Astrocyte of the cerebellum (primary cell): Measurements from ENCODE around the gene PLA2G4B.

ENCODE experiments used
- DNase-seq: peaks from one replicate; pipeline ENCODE4 v3.0.0-alpha.2; 2011; ENCODE audit warnings: low read depth
- H3K4me3 ChIP-seq: 2 replicates; pipeline ENCODE4 v1.5.1; 2011; ENCODE audit warnings: mild to moderate bottlenecking, low read depth, low read length, moderate library complexity
- in situ Hi-C: cut with HindIII; loops from 2 replicates; pipeline ENCODE4 v1.10.0; 2017; ENCODE audit warnings: low sequenced_read_pairs
- TF ChIP-seq, protein P1 (sequence below): IDR thresholded peaks from 2 replicates; pipeline ENCODE4 v1.5.1; 2012; ENCODE audit warnings: low read length, low read depth, moderate library complexity, mild to moderate bottlenecking; ENCODE audit errors: missing control alignments

PLA2G4B gene

DNA sequence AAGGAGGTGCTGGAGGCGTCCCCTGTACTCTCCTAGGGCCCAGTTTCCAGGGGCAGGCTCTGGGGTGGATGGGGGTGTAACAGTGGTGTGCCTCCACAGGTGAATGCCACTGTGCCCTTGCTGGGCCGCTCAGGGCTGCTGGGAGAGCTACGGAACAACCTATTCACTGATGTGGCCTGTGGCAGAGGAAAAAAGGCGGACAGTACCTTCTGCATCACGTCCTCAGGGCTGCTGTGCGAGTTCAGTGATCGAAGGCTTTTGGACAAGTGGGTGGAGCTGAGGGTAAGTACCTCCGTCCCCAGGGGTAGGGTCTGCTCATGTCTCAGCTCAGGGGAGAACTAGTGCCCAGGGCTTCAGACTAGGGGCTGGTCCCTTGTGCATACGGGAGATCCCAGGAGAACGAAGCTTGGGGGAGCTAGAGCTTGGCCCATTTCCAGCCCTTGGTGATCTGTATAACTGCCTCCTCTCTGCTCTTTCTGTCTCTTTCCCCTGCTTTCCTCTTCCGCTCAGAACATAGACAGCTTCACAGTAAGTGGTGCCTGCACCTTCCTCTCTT lies 25.7 kb upstream of the PLA2G4B start:
- H3K4me3 ChIP-seq: no peak overlapping the region
- in situ Hi-C loops: loop anchor here (5.0 kb wide), 2 partner anchors 36 to 76 kb away; no protein-coding TSS in a partner anchor
- TF ChIP-seq, protein P1, sequence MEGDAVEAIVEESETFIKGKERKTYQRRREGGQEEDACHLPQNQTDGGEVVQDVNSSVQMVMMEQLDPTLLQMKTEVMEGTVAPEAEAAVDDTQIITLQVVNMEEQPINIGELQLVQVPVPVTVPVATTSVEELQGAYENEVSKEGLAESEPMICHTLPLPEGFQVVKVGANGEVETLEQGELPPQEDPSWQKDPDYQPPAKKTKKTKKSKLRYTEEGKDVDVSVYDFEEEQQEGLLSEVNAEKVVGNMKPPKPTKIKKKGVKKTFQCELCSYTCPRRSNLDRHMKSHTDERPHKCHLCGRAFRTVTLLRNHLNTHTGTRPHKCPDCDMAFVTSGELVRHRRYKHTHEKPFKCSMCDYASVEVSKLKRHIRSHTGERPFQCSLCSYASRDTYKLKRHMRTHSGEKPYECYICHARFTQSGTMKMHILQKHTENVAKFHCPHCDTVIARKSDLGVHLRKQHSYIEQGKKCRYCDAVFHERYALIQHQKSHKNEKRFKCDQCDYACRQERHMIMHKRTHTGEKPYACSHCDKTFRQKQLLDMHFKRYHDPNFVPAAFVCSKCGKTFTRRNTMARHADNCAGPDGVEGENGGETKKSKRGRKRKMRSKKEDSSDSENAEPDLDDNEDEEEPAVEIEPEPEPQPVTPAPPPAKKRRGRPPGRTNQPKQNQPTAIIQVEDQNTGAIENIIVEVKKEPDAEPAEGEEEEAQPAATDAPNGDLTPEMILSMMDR: no peak
- no peak for DNase-seq

DNA sequence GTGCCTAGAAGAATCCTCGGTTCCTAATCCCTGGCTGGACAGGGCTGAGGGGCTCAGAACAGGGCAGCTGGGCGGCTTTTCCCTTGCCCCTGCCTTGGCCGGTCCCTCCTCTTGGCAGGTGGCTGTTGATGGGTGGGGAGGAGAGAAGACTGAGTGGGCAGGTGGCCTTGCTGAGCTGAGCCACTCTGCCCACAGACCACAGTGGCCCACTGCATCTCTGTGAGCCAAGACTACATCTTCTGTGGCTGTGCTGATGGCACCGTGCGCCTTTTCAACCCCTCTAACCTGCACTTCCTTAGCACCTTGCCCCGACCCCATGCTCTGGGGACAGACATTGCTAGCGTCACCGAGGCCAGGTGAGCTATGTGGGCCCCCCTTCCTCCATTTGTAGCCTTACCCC lies 25.2 kb upstream of the PLA2G4B start:
- no peak for DNase-seq
- in situ Hi-C loops: loop anchor here (5.0 kb wide), 2 partner anchors 36 to 76 kb away; no protein-coding TSS in a partner anchor
- H3K4me3 ChIP-seq: no peak overlapping the region
- TF ChIP-seq, protein P1: no peak

DNA sequence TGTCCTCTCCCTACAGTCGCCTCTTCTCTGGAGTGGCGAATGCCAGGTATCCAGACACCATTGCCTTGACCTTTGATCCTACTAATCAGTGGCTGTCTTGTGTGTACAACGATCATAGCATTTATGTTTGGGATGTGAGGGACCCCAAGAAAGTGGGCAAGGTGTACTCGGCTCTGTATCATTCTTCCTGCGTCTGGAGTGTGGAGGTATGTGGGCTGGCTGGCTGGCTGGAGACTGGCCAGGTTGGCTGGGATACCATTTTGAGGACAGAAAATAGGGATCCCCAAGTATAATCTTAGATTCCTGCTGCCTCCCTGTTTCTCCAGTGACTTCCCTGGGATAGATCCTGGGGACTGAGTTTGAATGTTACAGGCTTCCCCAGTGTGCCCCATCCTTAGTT lies 24.1 kb upstream of the PLA2G4B start:
- H3K4me3 ChIP-seq: no peak overlapping the region
- TF ChIP-seq, protein P1: no peak
- in situ Hi-C loops: loop anchor here (5.0 kb wide), 2 partner anchors 37 to 77 kb away; no protein-coding TSS in a partner anchor
- DNase-seq: no peak

DNA sequence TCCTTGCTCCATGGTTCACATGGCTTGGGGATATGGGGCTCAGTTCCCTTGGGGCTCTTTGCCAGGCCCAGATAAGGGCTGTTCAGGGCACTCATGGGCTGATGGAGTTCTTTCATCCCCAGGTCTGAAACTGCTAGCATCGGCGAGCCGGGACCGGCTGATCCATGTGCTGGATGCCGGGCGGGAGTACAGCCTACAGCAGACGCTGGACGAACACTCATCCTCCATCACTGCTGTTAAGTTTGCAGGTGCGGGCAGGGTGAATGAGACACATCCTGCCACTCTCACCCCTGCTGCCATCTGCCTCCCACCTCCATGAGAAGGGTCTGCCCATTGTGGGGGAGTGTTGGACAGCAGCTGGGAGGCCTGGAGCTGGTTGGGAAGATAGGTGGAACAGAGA lies 21.9 kb upstream of the PLA2G4B start:
- no peak overlapping the region for H3K4me3 ChIP-seq
- DNase-seq: no peak
- in situ Hi-C loops: no loop called here
- TF ChIP-seq, protein P1: no peak

DNA sequence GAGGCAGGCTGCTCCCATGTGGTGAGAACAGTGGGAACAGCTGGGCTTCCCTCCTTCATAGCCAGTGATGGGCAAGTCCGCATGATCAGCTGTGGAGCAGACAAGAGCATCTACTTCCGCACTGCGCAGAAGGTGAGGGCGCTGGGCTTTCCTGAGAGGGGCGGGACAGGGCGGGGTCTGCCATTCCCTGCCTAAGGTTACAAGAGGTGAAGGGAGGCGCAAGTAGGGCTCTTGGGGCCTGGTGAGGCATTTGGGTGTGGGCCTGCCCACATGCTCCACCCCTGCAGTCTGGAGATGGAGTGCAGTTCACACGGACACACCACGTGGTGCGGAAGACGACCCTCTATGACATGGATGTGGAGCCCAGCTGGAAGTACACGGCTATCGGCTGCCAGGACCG lies 21.3 kb upstream of the PLA2G4B start:
- TF ChIP-seq, protein P1: no peak
- H3K4me3 ChIP-seq: no peak overlapping the region
- in situ Hi-C loops: no loop called here
- no peak for DNase-seq

DNA sequence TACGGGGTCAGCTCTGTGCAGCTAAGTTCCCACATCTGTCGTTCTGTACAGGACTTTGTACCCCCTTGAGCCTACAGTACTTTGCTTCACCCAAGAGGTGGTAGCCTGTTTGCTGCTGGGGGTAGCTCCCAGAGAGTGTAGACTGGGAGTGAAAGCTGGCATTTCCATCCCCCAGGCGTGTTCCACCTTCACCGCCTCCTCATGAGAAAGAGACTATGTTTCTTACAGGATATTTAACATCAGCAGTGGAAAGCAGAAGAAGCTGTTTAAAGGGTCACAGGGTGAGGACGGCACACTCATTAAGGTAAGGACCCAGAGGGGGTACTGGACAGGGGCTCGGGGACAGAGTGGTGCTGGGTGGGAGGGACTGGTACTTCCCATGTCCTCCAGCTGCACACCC lies 20.9 kb upstream of the PLA2G4B start:
- no peak overlapping the region for H3K4me3 ChIP-seq
- in situ Hi-C loops: no loop called here
- TF ChIP-seq, protein P1: no peak
- no peak for DNase-seq
